NCI-H1105 (cell line): ENCODE data around the gene ADORA2B.
"Not testable (repeated sequence)": the region's sequence is repeated elsewhere in the genome, so short reads cannot be mapped to it uniquely, and the experiment has no call there.

Experiments used
- DNase-seq: peaks from one replicate; lab custom pipeline; 2025; lab: John Stamatoyannopoulos, UW

ADORA2B gene

GRCh38 chr17:15954222-15954621, 9.3 kb downstream of the ADORA2B start:
- no peak for DNase-seq

DNA sequence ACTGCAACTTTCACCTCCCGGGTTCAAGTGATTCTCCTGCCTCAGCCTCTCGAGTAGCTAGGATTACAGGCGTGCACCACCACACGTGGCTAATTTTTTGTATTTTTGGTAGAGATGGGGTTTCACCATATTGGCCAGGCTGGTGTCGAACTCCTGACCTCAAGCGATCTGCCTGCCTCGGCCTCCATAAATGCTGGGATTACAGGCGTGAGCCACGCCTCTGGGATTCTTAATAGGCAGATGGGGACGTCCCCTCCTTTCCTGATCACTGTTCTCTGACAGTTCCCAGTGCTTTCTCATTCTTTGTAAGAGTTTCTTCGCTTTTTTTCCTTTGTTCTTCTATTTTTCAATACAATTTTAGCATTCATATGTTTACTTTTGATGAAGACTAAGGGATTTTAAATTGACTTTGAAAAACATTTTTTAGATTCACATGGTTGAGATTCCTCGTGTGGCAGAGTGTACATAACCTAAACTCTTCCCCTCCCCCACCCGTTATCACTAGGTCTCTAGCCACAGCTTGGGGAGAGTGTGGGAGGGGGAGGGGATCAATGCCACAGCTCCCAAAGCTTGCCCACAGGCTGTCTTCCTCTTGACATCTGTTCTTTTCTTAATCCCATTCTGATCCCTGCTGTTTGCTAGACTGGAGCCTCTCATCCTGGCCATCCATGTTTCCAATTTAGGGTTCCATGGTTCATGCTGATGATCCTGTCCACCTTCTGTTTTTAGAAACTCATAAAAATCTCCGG, 11.0 kb downstream of the ADORA2B start:
- DNase-seq, result no peak

DNA sequence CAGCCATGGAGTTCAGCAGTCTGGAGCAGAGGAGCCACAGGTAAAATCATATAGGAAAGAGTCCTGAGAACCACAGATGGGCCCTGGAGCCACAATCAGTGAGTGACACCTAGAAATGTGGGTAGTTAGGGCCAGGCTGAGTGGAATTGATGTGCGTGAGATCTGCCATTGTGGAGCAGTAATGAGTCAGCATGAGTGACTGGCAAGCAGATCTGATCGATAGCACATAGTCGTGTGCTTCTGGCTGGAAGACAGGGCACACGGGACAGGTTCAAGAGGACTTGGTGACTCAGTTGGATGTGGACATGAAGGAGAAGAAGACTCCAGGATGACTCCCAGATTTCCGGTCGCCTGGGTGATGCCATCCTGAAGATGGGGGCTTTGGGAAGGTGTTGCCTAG, 12.3 kb downstream of the ADORA2B start:
- DNase-seq, result no peak

DNA sequence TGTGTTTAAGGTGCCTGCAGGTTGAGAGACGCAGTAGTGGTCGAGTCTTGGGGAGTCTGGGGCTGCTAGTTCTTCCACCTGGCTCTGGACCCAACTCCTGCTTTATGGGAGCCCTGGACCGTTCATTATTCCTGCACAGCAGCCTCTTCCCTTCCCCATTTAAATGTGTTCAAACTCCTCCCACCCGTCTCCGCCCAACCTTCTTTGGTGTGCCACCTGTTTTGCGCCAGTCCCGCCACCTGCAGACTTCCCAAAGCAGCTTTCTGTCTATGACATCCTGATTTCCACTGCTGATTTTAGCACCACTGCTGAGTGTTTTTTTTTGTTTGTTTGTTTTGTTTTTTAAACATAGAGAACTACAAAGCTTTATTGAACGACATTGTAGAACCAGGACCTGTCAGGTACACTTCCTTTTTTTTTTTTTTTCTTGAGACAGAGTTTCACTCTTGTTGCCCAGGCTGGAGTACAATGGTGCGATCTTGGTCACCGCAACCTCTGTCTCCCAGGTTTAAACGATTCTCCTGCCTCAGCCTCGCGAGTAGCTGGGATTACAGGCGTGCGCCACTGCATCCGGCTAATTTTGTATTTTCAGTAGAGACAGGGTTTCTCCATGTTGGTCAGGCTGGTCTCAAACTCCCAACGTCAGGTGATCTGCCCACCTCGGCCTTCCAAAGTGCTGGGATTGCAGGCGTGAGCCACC, 12.8 kb downstream of the ADORA2B start:
- DNase-seq, result no peak

GRCh38 chr17:15958484-15958854, 13.5 kb downstream of the ADORA2B start:
- no peak for DNase-seq

- no peak for DNase-seq
Observed at GRCh38 chr17:15963670-15964110, 18.8 kb downstream of the ADORA2B start.

DNA sequence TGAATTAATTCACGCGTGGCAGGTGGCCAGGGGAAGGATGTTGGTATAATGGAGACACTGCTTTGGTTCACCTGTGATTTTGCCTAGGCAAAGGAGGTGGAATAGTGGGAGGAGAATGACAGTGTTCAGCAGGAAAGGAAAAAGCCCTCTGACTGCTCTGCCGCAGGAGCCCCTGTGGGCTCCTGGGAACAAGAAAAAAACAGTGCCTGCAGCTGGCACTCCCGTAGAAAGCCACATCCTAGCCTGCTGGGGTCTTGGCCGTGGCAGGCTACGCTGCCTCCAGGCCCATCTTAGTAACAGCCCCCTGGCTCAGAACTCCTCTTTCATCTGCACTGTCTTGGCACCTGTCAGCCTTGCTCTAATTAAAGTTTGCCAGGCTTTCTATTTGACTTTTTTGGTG, 20.6 kb downstream of the ADORA2B start:
- no peak for DNase-seq

GRCh38 chr17:15966183-15966878, 21.4 kb downstream of the ADORA2B start:
- DNase-seq, result no peak

- DNase-seq, result no peak
Observed at GRCh38 chr17:15966879-15967248, 21.9 kb downstream of the ADORA2B start.

DNA sequence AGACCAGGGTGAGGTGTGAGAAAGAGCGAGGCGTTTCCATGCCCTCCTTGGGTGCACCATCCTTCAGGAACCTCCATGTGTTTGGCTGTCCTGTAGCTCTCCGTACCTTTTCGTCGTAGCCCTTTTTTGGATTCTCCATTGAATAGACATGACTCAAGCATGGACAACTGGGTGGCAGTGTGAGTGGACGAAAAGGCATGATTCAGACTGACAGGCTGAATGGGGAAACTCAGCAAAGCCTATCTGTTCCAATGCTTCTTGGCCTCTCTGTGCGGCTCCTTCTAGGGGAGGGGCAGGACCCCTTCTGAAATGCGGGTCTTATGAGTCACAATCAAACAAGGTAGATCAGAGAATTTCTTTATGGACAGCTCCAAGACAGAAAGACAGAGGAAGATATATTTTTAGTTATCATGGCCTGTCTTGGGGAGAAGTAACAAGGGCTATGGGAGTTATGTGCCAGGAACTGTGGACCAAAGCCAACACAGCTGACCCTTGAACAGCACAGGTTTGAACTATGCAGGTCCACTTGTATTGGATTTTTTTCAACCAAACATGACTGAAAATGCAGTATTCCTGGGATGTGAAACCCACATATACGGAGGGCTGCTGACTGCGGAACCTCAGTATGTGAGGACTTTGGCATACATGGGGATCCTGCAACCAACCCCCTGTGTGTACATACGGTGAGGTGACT, 22.9 kb downstream of the ADORA2B start:
- no peak for DNase-seq

DNA sequence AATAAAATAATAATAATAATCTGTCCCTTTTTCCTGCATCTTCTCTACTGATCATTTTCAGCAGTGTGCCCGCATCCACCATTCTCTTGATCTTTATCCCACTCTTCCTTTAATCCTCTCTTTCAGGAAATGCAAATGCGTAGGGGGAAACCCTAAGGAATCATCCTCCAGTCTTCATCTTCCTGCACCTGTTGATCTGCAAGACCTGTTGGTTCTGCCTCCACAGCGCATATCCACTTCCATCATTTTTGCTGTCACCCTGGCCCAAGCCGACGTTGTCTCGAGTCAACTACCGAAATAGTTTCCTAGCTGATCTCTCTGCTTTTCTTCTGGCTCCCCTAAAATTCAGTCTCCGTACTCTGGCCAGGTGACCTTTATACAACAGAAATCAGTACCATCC, 24.5 kb downstream of the ADORA2B start:
- DNase-seq, result no peak

GRCh38 chr17:15970500-15970899, 25.6 kb downstream of the ADORA2B start:
- no peak for DNase-seq

DNA sequence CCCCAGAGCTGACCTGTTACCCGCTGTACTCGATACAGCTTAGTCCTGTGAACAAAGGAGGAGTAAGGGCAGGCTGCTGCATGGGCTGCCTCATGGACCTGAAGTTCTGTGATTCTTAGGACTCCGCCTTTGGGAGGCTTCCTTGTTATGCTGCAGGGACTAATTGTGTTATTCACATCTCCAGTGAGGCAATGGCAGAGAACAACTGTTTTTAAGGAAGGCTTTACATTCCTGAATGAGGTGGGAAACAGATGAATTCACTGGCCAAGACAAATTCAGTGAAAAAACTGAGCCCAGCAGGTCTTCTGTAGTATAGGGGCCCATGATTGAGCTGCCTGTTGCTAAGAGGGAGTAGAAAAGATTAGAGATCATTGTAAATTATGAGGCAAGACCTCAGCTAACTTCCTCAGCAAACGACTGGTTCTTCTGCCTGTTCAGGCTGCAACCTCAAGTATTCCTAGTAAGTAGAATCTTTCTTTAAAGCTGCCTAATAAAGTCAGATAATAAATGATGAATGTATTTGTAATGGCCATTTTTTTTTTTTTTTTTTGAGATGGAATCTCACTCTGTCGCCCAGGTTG, 26.3 kb downstream of the ADORA2B start:
- DNase-seq, result no peak

DNA sequence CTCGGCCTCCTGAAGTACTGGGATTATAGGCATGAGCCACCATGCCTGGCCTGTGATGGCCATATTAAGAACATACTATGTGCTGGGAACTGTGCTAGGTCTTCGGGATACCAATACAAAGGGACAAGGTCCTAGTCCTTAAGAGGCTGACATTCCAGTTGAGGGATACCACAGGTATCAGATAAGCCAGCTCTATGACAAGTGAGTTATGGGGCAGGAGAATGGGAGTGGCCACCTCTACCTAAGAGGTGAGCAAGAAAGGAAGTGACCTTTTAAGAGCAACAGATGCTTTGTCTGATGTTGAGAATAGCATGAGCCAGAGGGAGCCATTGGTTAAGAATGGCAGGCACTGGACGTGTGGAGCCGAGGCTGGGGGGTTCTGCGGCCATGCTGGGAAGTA, 27.0 kb downstream of the ADORA2B start:
- no peak for DNase-seq

GRCh38 chr17:15972497-15972951, 27.6 kb downstream of the ADORA2B start:
- DNase-seq, result no peak

DNA sequence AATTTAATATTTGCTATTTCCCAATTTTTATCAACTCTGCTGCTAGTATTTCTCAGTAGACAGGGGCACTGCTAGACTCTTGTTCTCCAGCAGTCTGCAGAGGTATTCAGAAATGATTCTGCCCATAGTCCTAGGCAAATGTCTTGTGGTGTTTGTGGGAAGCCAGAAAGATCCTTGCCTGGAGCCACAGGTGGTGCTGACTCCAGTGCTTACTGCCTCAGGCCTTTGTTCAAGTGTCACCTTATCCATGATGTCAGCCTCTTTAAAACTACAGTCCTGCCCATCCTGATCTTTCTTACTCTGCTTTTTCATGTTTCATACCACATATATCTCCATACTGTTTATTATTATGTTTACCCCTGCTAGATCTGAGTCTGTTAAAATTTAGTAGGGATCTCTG, 28.1 kb downstream of the ADORA2B start:
- DNase-seq, result no peak

DNA sequence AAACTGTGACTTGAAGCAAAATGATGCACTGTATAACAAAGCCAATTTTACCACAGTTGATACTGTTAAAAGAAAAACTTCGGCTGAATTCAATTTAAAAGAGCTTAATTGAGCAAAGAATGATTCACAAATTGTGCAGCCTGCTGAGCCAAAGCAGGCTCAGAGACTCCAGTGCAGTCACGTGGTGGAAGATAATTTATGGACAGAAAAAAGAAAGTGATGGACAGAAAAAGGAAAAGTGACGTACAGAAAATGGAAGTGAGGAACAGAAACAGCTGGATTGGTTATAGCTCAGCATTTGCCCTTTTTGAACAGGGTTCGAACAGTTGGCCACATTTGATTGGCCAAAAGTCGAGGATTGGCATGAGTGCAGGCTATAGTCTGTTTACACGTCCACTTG, 28.9 kb downstream of the ADORA2B start:
- no peak for DNase-seq

GRCh38 chr17:15977894-15978293, 33.0 kb downstream of the ADORA2B start:
- no peak for DNase-seq

- DNase-seq, result no peak
Observed at GRCh38 chr17:15978606-15979005, 33.7 kb downstream of the ADORA2B start.

GRCh38 chr17:15979013-15979412, 34.1 kb downstream of the ADORA2B start:
- DNase-seq, result not testable (repeated sequence)

DNA sequence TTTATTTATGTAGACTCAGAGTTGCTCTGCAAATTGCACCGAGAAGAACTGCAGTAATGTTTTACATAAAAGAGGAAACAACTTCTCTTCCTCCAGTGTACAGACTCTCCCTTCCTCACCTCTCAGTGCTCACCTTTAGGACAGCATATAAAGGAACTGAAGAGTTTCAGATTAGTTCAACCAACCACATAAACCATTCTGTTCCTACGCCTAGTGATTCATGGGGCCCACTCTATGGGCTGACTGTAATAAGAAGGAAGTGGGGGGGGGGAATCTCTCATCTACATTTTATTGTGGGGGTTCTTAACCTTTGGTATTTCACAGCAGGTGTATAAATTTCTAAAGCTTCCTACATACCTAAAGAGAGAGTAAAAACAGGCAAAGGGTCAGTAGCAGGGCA, 36.3 kb downstream of the ADORA2B start:
- no peak for DNase-seq
